GM21515 (cell line): ENCODE data around the gene NF1.
"Not testable (repeated sequence)": the region's sequence is repeated elsewhere in the genome, so short reads cannot be mapped to it uniquely, and the experiment has no call there.

Source experiments
- ATAC-seq: cut with Tn5 transposase; IDR thresholded peaks from one replicate; pipeline ENCODE4 v1.9.1; 2021; ENCODE audit not compliant: unreplicated experiment

The NF1 gene

GRCh38 chr17:31379597-31380205, 284.9 kb downstream of the NF1 start:
- no peak for ATAC-seq

GRCh38 chr17:31381165-31381668, 286.4 kb downstream of the NF1 start:
- no peak for ATAC-seq

GRCh38 chr17:31382668-31383275, 288.0 kb downstream of the NF1 start:
- not testable (repeated sequence) for ATAC-seq

- not testable (repeated sequence) for ATAC-seq
Observed at GRCh38 chr17:31383488-31383887, 288.7 kb downstream of the NF1 start.

GRCh38 chr17:31385428-31386285, 290.9 kb downstream of the NF1 start:
- no peak for ATAC-seq

DNA sequence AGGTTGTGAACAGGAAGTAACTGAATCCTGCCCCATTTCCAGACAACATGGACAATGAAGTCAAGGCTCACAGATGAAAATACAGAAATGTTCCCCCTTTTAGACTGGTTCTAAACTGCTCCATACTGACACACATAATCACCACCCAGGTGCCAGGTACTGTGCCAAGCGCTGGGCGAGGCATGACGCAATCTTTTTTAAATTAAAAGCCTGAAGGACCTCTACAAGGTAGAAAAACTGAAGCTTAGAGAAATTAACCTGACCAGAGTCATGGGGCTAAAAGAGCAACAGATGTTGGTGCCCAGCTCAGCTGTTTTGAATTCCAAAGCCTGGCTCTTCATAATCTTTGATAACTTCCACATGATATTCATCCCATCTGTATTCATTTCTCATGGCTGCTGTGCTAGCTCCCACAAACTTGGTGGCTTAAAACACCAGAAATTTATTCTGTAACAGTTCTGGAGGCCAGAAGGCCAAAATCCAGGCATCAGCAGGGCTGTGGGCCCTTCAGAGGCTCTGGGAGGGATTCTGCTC, 291.8 kb downstream of the NF1 start:
- ATAC-seq: no peak

DNA sequence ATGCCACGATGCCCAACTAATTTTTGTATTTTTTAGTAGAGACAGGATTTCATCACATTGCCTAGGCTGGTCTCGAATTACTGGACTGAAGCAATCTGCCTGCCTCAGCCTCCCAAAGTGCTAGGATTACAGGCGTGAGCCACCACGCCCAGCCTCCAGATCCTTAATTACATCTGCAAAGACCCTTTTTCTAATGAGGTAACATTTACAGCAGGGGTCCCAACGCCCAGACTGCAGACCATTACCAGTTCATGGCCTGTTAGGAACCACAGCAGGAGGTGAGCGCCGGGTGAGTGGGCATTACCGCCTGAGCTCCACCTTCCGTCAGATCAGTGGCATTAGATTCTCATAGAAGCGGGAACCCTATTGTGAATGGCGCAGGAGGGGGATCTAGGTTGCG, 292.7 kb downstream of the NF1 start:
- no peak for ATAC-seq

- ATAC-seq: no peak
Observed at GRCh38 chr17:31388351-31388750, 293.6 kb downstream of the NF1 start.

GRCh38 chr17:31388770-31389656, 294.2 kb downstream of the NF1 start:
- no peak for ATAC-seq

GRCh38 chr17:31389657-31390381, 295.0 kb downstream of the NF1 start:
- no peak for ATAC-seq

GRCh38 chr17:31390426-31390747, 295.6 kb downstream of the NF1 start:
- no peak for ATAC-seq

GRCh38 chr17:31390748-31391495, 296.1 kb downstream of the NF1 start:
- no peak for ATAC-seq

GRCh38 chr17:31391496-31391949, 296.7 kb downstream of the NF1 start, which contains the start of gene RAB11FIP4:
Gene RAB11FIP4 (plus strand): TSS chr17:31391675. CDS start chr17:31391853, 178 bp downstream.
- no peak for ATAC-seq

DNA sequence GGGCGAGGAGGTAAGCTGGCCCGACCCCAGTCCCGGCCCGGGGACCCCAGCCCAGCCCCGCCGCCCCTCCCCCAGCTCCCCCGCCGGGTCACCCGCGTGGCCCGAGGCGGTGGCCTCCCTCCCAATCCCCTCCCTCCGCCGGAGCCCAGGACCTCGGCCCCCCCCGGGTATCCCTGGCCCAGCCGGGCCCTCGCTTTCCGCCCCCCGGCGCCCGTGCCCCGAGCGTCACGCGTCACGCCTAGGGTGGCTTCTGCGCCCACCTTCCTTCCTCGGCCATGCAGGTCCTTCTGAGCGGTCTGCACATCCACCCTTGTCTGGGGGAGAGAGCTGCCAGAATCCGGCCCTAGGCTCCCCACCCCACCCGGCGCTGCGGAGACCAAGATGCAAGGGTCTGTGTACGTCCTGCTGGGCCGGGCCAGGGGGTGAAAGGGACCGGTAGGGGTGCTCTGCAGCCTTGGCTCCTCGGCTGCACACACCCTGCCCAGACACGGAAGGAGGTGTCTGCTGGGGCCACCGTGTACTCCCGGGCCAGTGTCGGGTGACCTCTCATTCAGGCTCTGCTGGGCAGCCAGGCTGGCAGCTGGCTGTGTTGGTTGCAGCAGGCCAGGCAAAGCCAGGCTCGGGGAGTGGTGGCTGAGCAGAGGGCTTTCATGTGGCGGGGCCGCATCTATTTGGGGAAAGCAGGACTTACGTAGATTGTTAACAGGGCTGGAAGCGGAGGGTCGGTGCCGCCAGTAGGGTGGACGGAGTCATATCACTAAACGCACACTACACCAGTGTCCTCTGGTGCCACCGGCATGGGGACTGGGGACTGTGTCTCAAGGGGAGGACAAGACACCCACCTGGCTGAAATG, 297.5 kb downstream of the NF1 start:
- ATAC-seq: no peak

- ATAC-seq: no peak
Observed at GRCh38 chr17:31392856-31393748, 298.3 kb downstream of the NF1 start.

GRCh38 chr17:31393749-31394146, 299.0 kb downstream of the NF1 start:
- no peak for ATAC-seq

DNA sequence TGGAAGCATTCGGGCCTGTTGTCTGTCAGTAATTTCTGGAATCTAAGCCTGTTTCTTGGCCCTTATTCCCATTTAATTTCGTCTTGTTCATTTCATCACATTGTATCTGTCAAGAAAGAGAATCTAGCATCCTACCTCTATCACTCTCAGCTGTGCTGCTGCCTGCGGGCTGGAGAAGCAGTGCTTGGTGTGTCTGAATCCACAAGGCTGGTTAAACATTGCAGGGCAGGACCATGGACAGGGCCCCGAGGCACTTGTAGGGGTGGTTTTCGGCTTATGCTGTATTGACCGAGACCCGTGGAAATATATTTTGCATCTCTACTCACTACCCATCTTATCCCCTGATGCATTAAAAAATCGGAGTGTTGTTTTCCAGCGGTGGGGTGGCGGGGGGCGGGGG, 299.8 kb downstream of the NF1 start:
- no peak for ATAC-seq
